ENCODE results near the gene PTK6.

The PTK6 gene

DNA sequence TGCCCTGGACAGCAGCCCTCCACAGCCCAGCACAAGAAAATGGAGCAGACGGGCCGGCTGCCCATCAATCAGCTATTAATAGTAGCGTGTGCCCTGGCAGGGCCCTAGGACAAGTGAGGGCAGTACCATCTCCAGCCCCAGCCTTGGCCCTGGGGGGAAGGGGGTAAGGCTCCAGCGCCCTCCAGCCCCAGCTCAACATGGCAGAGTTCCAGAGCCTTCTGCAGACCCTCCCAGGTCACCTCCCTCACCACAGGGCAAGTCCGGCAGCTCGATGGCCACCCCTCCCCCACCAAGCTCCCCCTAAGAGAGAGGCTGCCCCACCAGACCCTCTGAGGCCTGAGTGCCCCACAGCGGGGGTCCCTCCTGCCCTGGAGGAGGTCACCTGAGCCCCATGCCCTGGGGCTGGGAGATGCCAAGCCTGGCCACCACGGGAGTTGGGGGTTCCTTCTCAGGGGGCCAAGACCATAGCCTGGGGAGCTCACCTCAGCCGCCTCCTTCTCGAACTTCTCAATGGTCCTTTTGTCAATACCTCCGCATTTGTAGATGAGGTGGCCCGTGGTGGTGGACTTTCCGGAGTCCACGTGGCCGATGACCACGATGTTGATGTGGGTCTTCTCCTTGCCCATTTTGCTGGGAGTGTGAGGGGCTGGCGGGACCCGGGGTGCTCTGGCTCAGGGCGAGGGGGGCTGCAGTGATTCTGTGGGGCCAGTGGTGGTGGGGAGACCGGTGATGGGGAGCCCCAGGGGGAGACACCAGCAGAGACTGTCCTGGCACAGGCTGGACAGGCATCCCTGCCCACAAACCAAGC lies 39.8 kb downstream of the PTK6 start:
- Mint-ChIP-seq H3K27me3 (peaks cover 27% of the 10 kb centered on the region), H3K27ac (no peak overlapping the region), H3K4me3 (no peak overlapping the region), H3K4me1 (ENCODE audit: low read depth) (peaks cover 5% of the 10 kb centered on the region), H3K36me3 (ENCODE audit: low read depth) (no peaks in the 10 kb centered on the region), H3K9me3 (no peaks in the 10 kb centered on the region)
- DNase-seq, result no peak

DNA sequence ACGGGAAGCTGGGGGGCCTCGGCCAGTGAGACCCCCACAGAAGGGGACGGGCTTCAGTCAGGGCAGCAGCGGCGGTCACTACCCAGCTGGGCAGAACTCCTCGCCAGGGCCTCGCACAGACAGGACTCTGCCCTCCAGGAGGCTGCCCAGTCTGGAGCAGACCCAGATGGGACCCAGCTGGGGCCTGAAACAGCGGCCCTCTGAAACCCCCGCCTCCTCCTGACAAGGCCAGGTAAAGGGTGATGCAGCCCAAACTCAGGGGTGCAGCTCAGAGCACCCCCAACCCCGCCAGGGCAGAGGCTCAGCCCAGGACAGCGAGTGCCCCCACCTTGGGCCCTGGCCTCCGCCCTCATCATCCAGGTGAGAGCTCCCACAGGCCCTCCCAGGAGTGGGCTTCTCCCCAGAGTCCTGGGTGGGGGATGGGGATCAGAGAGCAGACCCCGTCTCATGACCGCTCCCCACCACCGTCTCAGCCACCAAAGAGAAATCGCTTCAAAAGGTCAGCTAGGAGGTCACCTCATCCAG lies 40.5 kb downstream of the PTK6 start:
- DNase-seq, result peak; percentile 43
- Mint-ChIP-seq H3K4me1 (ENCODE audit: low read depth) (peaks cover 5% of the 10 kb centered on the region), H3K9me3 (no peaks in the 10 kb centered on the region), H3K4me3 (no peak overlapping the region), H3K36me3 (ENCODE audit: low read depth) (no peaks in the 10 kb centered on the region), H3K27ac (no peak overlapping the region), H3K27me3 (peaks cover 27% of the 10 kb centered on the region)

DNA sequence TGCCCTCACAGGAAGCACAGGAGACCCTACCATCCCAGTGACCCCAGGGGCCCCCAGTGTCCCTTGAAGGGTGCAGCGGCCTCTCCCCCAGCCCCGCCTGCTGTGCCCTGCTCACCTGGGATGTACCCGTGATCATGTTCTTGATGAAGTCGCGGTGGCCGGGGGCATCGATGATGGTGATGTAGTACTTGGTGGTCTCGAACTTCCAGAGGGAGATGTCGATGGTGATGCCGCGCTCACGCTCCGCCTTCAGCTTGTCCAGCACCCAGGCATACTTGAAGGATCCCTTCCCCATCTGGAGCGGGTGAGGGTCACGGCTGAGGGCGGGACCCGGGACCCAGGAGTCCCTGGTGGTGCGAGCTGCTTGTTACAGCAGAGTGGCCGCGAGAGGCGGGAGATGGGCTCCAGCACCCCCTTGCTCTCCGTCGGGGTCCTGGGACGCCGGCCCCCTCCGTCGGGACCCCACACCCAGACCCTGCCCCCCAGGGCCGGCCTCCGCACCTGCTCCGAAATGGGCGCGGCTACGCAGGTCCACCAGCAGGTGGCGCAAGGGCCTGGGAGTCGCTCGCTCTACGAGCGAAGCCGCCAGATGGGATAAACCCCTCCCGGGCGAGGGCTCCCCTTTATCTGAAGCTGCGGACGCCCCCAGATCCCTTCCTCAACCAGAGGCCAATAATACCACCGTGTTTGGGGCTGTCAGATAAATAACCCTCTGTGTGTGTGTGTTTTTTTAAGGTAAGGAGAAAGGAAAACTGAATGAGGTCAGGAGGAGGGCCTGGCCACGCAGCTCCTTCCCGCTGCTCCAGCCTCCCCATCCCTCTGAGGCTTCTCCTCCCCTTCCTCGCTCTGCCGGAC lies 41.2 kb downstream of the PTK6 start:
- no peaks in the 10 kb centered on the region for H3K36me3 Mint-ChIP-seq (ENCODE audit: low read depth)
- H3K27ac Mint-ChIP-seq, result no peak overlapping the region
- H3K4me3 Mint-ChIP-seq, result peak overlapping the region; percentile 41
- DNase-seq, result peak; percentile 86
- peaks cover 25% of the 10 kb centered on the region for H3K27me3 Mint-ChIP-seq
- no peaks in the 10 kb centered on the region for H3K9me3 Mint-ChIP-seq
- H3K4me1 Mint-ChIP-seq (ENCODE audit: low read depth), result peaks cover 5% of the 10 kb centered on the region

DNA sequence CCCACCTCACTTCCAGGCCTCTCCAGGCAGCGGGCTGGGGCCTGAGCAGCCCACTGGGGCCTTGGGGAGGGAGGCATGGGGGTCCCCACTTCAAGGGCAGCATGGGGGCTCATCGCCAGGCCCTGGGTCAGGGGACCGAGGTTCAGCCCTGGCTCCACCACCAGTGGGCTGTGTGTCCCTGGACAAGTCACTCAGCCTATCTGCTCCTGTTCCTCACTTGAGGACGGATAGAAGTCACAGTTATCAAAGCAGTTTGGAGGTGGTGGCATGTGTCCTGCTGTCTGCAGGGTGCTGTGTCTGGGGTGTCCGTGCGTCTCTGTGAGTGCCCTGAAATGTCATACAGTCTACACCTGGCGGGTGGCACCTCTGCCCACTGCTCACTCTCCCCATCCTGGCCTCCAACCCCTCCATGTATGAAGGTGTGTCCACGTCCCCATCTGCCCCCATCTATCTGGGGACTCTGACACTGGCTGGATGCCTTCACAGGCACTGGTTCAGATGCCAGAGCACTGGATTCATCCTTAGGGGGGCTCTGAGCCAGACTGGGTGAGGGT lies 41.9 kb downstream of the PTK6 start:
- Mint-ChIP-seq H3K4me3 (no peak overlapping the region), H3K27me3 (peaks cover 24% of the 10 kb centered on the region), H3K9me3 (no peaks in the 10 kb centered on the region), H3K36me3 (ENCODE audit: low read depth) (no peaks in the 10 kb centered on the region), H3K27ac (no peak overlapping the region), H3K4me1 (ENCODE audit: low read depth) (peaks cover 5% of the 10 kb centered on the region)
- no peak for DNase-seq

DNA sequence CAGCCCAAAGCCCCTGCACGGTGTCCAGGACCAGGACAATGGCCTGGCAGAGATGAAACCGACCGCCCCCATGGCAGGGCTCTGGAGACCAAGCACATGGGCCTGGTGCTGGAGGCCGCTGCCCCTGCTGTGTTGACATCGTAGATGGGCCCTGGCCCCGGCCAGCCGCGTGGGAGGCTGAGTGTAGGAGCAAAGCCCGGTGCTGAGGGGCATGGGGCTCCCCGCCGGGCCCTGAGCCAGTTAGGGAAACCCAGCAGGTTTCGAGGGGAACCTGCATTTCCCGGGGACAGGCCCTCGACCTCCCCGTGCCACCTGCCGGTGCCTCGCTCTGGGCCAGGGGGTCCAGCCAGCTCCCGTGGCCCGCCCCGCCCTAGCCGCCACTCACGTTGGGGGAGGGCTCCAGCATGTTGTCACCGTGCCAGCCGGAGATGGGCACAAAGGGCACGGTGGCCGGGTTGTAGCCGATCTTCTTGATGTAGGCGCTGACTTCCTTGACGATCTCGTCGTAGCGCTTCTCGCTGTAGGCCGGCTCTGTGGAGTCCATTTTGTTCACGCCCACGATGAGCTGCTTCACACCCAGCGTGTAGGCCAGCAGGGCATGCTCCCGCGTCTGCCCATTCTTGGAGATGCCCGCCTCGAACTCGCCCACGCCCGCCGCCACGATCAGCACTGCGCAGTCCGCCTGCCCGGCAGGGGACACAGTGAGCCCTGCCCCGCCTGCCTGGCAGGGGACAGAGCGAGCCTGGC lies 42.6 kb downstream of the PTK6 start:
- Mint-ChIP-seq H3K9me3 (no peaks in the 10 kb centered on the region), H3K4me1 (ENCODE audit: low read depth) (peaks cover 5% of the 10 kb centered on the region), H3K4me3 (no peak overlapping the region), H3K27ac (no peak overlapping the region), H3K36me3 (ENCODE audit: low read depth) (no peaks in the 10 kb centered on the region), H3K27me3 (peaks cover 31% of the 10 kb centered on the region)
- no peak for DNase-seq

DNA sequence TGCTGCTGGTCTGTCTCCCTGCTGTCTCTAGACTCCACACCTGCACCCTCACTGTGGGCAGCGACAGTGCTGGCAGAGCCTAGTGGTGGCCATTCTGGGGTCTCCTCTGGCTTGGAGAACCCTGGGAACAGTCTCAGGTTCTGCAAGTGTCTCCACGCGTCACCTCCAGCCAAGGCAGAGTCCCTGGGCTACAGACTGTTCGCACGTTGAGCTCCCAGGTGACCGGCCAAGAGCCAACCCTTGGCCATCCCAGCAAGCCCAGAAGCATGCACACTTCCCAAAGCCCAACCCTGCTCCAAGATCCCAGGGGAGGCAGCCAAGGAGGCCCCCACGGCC lies 43.1 kb downstream of the PTK6 start:
- Mint-ChIP-seq H3K9me3 (no peaks in the 10 kb centered on the region), H3K27me3 (peaks cover 36% of the 10 kb centered on the region), H3K27ac (no peak overlapping the region), H3K4me1 (ENCODE audit: low read depth) (peaks cover 5% of the 10 kb centered on the region), H3K4me3 (no peak overlapping the region), H3K36me3 (ENCODE audit: low read depth) (no peaks in the 10 kb centered on the region)
- no peak for DNase-seq

DNA sequence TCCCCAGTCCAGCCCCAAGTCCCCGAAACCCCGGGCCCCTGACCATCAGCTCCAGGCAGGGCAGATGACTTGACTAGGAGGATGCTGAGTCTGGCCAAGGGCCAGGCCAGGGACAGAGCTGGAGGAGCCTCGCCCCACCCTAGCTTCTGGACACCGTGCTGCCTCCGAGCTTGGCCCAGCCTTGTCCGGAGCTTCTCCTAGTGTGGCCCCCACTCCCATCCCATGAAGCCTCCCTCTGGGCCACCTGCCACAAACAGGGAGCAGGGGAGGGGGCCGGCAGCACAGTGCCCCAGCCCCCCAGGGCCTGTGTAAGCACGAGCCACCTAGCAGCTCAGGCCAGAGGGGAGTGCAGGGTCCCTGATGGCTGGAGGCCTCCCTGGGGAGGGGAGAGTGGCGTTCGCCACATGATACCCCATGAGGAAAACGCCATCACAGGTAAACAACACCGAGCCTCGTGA lies 43.6 kb downstream of the PTK6 start:
- H3K9me3 Mint-ChIP-seq, result no peaks in the 10 kb centered on the region
- peaks cover 5% of the 10 kb centered on the region for H3K4me1 Mint-ChIP-seq (ENCODE audit: low read depth)
- no peak for DNase-seq
- H3K4me3 Mint-ChIP-seq, result no peak overlapping the region
- H3K27me3 Mint-ChIP-seq, result peaks cover 41% of the 10 kb centered on the region
- H3K27ac Mint-ChIP-seq, result no peak overlapping the region
- H3K36me3 Mint-ChIP-seq (ENCODE audit: low read depth), result no peaks in the 10 kb centered on the region

DNA sequence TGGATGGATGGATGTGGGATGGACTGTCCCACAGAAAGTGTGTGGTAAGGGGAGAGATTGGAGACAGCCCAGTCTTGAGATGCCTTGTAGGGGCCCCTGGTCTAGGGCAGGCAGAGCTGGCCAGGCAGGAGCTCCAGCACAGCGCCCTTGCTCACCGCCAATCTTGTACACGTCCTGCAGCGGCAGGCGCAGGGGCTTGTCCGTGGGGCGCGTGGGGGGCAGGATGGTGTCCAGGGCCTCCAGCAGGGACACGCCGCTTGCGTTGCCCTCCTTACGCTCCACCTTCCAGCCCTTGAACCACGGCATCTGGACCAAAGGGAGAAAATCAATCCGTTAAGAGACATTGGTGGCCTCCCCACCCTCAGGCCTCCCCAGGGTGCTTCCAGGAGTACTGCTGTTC lies 44.2 kb downstream of the PTK6 start:
- Mint-ChIP-seq H3K4me1 (ENCODE audit: low read depth) (peaks cover 5% of the 10 kb centered on the region), H3K9me3 (no peaks in the 10 kb centered on the region), H3K27me3 (peaks cover 38% of the 10 kb centered on the region), H3K27ac (no peak overlapping the region), H3K4me3 (no peak overlapping the region), H3K36me3 (ENCODE audit: low read depth) (no peaks in the 10 kb centered on the region)
- no peak for DNase-seq

DNA sequence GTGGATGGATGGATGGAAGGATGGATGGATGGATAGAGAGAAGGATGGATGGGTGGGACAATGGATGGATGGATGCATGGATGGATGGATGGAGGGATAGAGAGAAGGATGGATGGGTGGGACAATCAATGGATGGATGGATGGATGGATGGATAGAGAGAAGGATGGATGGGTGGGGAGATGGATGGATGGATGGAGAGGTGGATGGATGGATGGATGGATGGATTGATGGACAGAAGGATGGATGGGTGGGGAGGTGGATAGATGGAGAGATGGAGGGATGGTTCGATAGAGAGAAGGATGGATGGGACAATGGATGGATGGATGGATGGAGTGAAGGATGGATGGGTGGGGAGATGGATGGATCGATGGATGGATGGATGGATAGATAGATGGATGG lies 44.7 kb downstream of the PTK6 start:
- Mint-ChIP-seq H3K9me3 (no peaks in the 10 kb centered on the region), H3K36me3 (ENCODE audit: low read depth) (no peaks in the 10 kb centered on the region), H3K27ac (no peak overlapping the region), H3K4me1 (ENCODE audit: low read depth) (peaks cover 5% of the 10 kb centered on the region), H3K4me3 (no peak overlapping the region), H3K27me3 (peaks cover 35% of the 10 kb centered on the region)
- DNase-seq, result no peak

DNA sequence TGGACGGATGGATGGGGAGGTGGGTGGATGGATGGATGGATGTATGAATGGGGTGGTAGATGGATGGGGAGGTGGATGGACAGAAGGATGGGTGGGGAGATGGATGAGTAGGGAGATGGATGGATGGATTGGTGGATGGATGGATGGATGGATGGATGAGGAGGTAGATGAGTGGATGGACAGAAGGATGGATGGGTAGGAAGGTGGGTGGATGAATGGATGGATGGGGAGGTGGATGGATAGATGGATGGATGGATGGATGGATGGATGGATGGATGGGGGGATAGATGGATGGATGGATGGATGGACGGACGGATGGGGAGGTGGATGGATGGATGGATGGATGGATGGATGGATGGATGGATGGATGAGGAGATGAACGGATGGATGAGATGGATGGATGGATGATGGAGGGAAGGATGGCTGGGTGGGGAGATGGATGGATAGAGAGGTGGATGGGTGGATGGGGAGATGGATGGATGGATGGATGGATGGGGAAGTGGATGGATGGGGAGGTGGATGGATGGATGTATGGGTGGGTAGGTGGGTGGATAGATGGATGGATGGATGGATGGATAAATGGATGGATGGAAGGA lies 45.4 kb downstream of the PTK6 start:
- no peak overlapping the region for H3K4me3 Mint-ChIP-seq
- no peak for DNase-seq
- no peaks in the 10 kb centered on the region for H3K9me3 Mint-ChIP-seq
- peaks cover 2% of the 10 kb centered on the region for H3K4me1 Mint-ChIP-seq (ENCODE audit: low read depth)
- H3K36me3 Mint-ChIP-seq (ENCODE audit: low read depth), result no peaks in the 10 kb centered on the region
- H3K27ac Mint-ChIP-seq, result no peak overlapping the region
- peaks cover 32% of the 10 kb centered on the region for H3K27me3 Mint-ChIP-seq

DNA sequence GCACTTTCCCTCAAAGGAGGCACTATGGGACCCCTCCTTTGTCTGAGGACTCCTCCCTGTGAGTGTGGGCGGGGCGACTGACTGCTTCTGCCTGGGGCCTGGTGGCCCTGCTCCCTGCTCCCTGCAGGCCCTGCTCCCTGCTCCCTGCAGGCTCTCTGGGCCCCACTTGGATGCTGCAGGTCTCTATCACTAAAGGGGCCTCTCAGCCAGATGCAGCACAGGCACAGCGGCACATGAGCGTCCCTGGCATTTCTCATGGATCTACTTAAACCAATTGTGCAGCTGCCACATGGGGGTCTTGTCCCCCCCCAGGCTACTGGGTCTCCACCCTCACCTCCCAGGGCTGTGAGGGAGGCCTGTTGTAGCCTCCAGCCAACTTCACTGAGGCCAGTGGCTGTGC lies 46.1 kb downstream of the PTK6 start:
- Mint-ChIP-seq H3K4me1 (ENCODE audit: low read depth) (no peaks in the 10 kb centered on the region), H3K27me3 (peaks cover 29% of the 10 kb centered on the region), H3K4me3 (no peak overlapping the region), H3K9me3 (no peaks in the 10 kb centered on the region), H3K27ac (no peak overlapping the region), H3K36me3 (ENCODE audit: low read depth) (no peaks in the 10 kb centered on the region)
- no peak for DNase-seq

DNA sequence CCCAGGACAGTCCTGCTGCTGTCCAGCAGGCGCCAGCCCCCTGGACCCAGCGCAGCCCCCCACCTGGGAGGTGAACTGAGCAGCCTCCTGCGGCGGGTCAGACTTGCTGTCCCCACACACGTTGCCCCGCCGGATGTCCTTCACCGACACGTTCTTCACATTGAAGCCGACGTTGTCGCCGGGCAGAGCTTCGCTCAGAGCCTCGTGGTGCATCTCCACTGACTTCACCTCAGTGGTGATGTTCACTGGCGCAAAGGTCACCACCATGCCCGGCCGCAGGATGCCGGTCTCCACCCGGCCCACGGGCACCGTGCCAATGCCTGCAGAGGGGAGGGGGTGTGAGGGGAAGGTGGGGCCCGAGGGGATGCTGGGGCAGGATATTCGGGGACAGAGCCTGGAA lies 46.8 kb downstream of the PTK6 start:
- no peak overlapping the region for H3K27ac Mint-ChIP-seq
- DNase-seq, result no peak
- H3K4me1 Mint-ChIP-seq (ENCODE audit: low read depth), result no peaks in the 10 kb centered on the region
- H3K9me3 Mint-ChIP-seq, result no peaks in the 10 kb centered on the region
- no peak overlapping the region for H3K4me3 Mint-ChIP-seq
- H3K27me3 Mint-ChIP-seq, result peaks cover 31% of the 10 kb centered on the region
- no peaks in the 10 kb centered on the region for H3K36me3 Mint-ChIP-seq (ENCODE audit: low read depth)

DNA sequence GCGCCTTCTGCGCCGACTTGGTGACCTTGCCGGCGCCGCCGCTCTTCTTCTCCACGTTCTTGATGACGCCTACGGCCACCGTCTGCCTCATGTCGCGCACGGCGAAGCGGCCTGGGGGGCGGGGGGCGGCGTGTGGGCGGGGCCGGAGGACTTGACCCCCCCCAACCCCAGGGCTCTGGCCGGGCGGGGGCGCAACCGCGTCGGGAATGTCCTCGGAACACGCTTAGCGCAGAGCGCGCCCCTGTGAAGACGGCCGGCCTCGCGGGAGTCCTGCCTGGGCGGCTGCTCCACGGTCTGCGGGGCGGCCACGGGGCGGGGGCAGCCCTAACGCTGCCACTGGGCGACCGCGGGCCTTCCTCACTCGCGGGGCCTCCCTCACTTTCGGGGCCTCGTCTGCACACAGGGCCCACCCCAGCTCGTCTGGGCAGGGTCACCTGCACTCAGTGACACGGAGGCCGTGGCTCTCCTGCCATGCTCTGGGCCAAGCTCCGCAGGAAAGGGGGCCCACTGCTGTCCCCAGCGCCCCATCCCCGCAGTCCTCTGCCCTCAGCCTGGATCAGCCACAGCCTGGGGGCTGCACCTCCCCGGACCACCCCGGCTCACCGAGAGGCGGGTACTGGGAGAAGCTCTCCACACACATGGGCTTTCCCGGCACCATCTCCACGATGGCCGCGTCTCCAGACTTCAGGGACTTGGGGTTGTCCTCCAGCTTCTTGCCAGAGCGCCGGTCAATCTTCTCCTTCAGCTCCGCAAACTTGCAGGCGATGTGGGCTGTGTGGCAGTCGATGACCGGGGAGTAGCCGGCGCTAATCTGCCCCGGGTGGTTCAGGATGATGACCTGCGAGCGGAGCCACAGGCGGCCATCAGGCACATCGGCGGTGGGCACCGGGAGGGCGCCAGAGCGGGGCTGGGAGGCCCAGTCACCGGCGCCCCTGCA lies 48.6 kb downstream of the PTK6 start:
- no peak overlapping the region for H3K4me3 Mint-ChIP-seq
- no peak for DNase-seq
- H3K9me3 Mint-ChIP-seq, result no peaks in the 10 kb centered on the region
- no peaks in the 10 kb centered on the region for H3K4me1 Mint-ChIP-seq (ENCODE audit: low read depth)
- H3K27ac Mint-ChIP-seq, result no peak overlapping the region
- H3K27me3 Mint-ChIP-seq, result peaks cover 35% of the 10 kb centered on the region
- H3K36me3 Mint-ChIP-seq (ENCODE audit: low read depth), result no peaks in the 10 kb centered on the region

All from activated T-cell treated with anti-CD3 and anti-CD28 coated beads, Interleukin-2, amount 50 U/mL, for 24 hours (primary cell).